PC-9 (cell line): ENCODE results near the gene LPIN3. TPM values are rescaled to one million over a fixed set of nuclear protein-coding genes. Genes with fewer than 3 reads are reported as not detected.

Source experiments
- BruUV-seq: library from RNA; stranded (reverse); fragments of 400-500 nt; replicated peaks from 2 replicates; lab custom pipeline; 2021; lab: Mats Ljungman, UMichigan
- CTCF ChIA-PET: fragments of 300-600 bp; sonication (Branson Sonifier 250); formaldehyde crosslinking; loops from one replicate; lab custom pipeline; 2022; ENCODE audit warnings: antibody characterized with exemption; lab: Charles Lee
- POLR2A ChIA-PET: fragments of 300-600 bp; sonication (Branson Sonifier 250); formaldehyde crosslinking; loops from one replicate; lab custom pipeline; 2022; ENCODE audit warnings: antibody characterized with exemption; ENCODE audit not compliant: unreplicated experiment; lab: Charles Lee
- DNase-seq, 2 experiments: peaks; one replicate each; pipeline versions ENCODE4 v3.0.0 to v3.0.0-alpha.2; 2015 to 2022; ENCODE audit warnings: mixed read lengths in 1 of 2
- H2AFZ ChIP-seq: fragments of 200-600 bp; sonication (generic); 2 replicates; pipeline ENCODE4 v1.8.1; 2017; ENCODE audit warnings: antibody characterized with exemption
- H3F3A ChIP-seq: fragments of 200-600 bp; sonication (generic); 2 replicates; pipeline ENCODE4 v1.8.1; 2017; ENCODE audit warnings: antibody characterized with exemption, mild to moderate bottlenecking, low read depth; ENCODE audit not compliant: insufficient read depth
- H3K27ac ChIP-seq: fragments of 200-600 bp; sonication (generic); 2 replicates; pipeline ENCODE4 v1.6.1; 2016; ENCODE audit warnings: mixed run types
- H3K27me3 ChIP-seq: fragments of 200-600 bp; sonication (generic); 2 replicates; pipeline ENCODE4 v1.6.1; 2016; ENCODE audit warnings: low read depth, mixed run types; ENCODE audit not compliant: insufficient read depth
- H3K36me3 ChIP-seq: fragments of 200-600 bp; sonication (generic); 2 replicates; pipeline ENCODE4 v1.6.1; 2016; ENCODE audit warnings: low read depth, mixed run types
- H3K4me1 ChIP-seq: fragments of 200-600 bp; sonication (generic); replicated peaks from 2 replicates; pipeline ENCODE4 v1.6.1; 2016; ENCODE audit warnings: mixed run types; ENCODE audit not compliant: insufficient read depth
- H3K4me2 ChIP-seq: fragments of 200-600 bp; sonication (generic); 2 replicates; pipeline ENCODE4 v1.6.1; 2017; ENCODE audit warnings: mixed run types
- H3K4me3 ChIP-seq: fragments of 200-600 bp; sonication (generic); 2 replicates; pipeline ENCODE4 v1.6.1; 2016; ENCODE audit warnings: mixed run types
- H3K79me2 ChIP-seq: fragments of 200-600 bp; sonication (generic); 2 replicates; pipeline ENCODE4 v1.6.1; 2017; ENCODE audit warnings: low read depth, mixed run types
- H3K9me2 ChIP-seq: fragments of 200-600 bp; sonication (generic); 2 replicates; pipeline ENCODE4 v1.8.1; 2017; ENCODE audit warnings: mild to moderate bottlenecking; ENCODE audit not compliant: insufficient read depth
- H3K9me3 ChIP-seq: fragments of 200-600 bp; sonication (generic); 2 replicates; pipeline ENCODE4 v1.8.1; 2016; ENCODE audit warnings: low read depth; ENCODE audit not compliant: insufficient read depth
- H4K20me1 ChIP-seq: fragments of 200-600 bp; sonication (generic); 2 replicates; pipeline ENCODE4 v1.8.1; 2017; ENCODE audit not compliant: insufficient read depth
- CTCF ChIP-seq: fragments of 200-600 bp; sonication (generic); conservative IDR thresholded peaks from 2 replicates; pipeline ENCODE4 v1.6.1; 2017; ENCODE audit warnings: mixed run types, antibody characterized with exemption, mild to moderate bottlenecking, moderate library complexity
- EZH2 ChIP-seq: fragments of 200-600 bp; sonication (generic); IDR thresholded peaks from 2 replicates; pipeline ENCODE4 v1.8.0; 2017; ENCODE audit warnings: antibody characterized with exemption, low read depth
- intact Hi-C: fragments of 100-400 bp; cut with micrococcal nuclease; formaldehyde crosslinking; loops from one replicate; pipeline ENCODE4 v1.10.0; 2022; ENCODE audit not compliant: unreplicated experiment
- total RNA-seq: library from RNA; stranded (reverse); gene quantifications from 2 replicates; pipeline ENCODE4 v1.2.3, GENCODE V29; 2021

The LPIN3 gene
- total RNA-seq, 1 experiment from 2014 or later, result 12.1 TPM

- Histone ChIP-seq H3F3A (no peaks in the 10 kb centered on the region), H3K27me3 (no peaks in the 10 kb centered on the region), H3K36me3 (no peaks in the 10 kb centered on the region), H2AFZ (no peak overlapping the region), H4K20me1 (no peaks in the 10 kb centered on the region), H3K9me3 (no peaks in the 10 kb centered on the region), H3K4me2 (no peak overlapping the region), H3K4me1 (no peaks in the 10 kb centered on the region), H3K27ac (no peak overlapping the region), H3K4me3 (no peak overlapping the region), H3K9me2 (no peaks in the 10 kb centered on the region), H3K79me2 (no peaks in the 10 kb centered on the region)
- intact Hi-C loops, result no loop called here
- ChIA-PET CTCF (no interaction called here), POLR2A (no interaction called here)
- DNase-seq, result no peak
- no peak for TF ChIP-seq EZH2
- TF ChIP-seq CTCF, result no peak
- BruUV-seq, result no TSS peak
Observed at GRCh38 chr20:41355598-41356203, 15.1 kb downstream of the LPIN3 start.

- Histone ChIP-seq H3F3A (no peaks in the 10 kb centered on the region), H3K4me1 (no peaks in the 10 kb centered on the region), H3K9me2 (no peaks in the 10 kb centered on the region), H3K79me2 (no peaks in the 10 kb centered on the region), H3K4me3 (no peak overlapping the region), H3K9me3 (no peaks in the 10 kb centered on the region), H3K27me3 (no peaks in the 10 kb centered on the region), H2AFZ (no peak overlapping the region), H3K36me3 (no peaks in the 10 kb centered on the region), H3K4me2 (no peak overlapping the region), H3K27ac (no peak overlapping the region), H4K20me1 (no peaks in the 10 kb centered on the region)
- CTCF ChIA-PET, result no interaction called here
- intact Hi-C loops, result no loop called here
- no TSS peak for BruUV-seq
- TF ChIP-seq CTCF, result no peak
- no peak for TF ChIP-seq EZH2
- DNase-seq, result peak in 1 of 2 experiments; percentile 16
- POLR2A ChIA-PET, result no interaction called here
Observed at GRCh38 chr20:41356951-41357350, 16.3 kb downstream of the LPIN3 start.

- Histone ChIP-seq H2AFZ (no peak overlapping the region), H3K27me3 (no peaks in the 10 kb centered on the region), H3K4me1 (no peaks in the 10 kb centered on the region), H3K79me2 (no peaks in the 10 kb centered on the region), H3K4me3 (no peak overlapping the region), H3K4me2 (no peak overlapping the region), H3K9me3 (no peaks in the 10 kb centered on the region), H3F3A (no peaks in the 10 kb centered on the region), H3K36me3 (no peaks in the 10 kb centered on the region), H3K27ac (no peak overlapping the region), H4K20me1 (no peaks in the 10 kb centered on the region), H3K9me2 (no peaks in the 10 kb centered on the region)
- intact Hi-C loops, result no loop called here
- no peak for TF ChIP-seq EZH2
- no peak for TF ChIP-seq CTCF
- DNase-seq, result peak in 1 of 2 experiments; percentile 17
- BruUV-seq, result no TSS peak
- ChIA-PET POLR2A (no interaction called here), CTCF (interaction anchor here (0.6 kb wide), 2 partner anchors 88 to 481 kb away, joined by 3 to 7 read pairs; no protein-coding TSS in a partner anchor)
Observed at GRCh38 chr20:41357424-41358163, 17.0 kb downstream of the LPIN3 start.
